ENCODE measurements around the gene USPL1.

Gene USPL1

DNA sequence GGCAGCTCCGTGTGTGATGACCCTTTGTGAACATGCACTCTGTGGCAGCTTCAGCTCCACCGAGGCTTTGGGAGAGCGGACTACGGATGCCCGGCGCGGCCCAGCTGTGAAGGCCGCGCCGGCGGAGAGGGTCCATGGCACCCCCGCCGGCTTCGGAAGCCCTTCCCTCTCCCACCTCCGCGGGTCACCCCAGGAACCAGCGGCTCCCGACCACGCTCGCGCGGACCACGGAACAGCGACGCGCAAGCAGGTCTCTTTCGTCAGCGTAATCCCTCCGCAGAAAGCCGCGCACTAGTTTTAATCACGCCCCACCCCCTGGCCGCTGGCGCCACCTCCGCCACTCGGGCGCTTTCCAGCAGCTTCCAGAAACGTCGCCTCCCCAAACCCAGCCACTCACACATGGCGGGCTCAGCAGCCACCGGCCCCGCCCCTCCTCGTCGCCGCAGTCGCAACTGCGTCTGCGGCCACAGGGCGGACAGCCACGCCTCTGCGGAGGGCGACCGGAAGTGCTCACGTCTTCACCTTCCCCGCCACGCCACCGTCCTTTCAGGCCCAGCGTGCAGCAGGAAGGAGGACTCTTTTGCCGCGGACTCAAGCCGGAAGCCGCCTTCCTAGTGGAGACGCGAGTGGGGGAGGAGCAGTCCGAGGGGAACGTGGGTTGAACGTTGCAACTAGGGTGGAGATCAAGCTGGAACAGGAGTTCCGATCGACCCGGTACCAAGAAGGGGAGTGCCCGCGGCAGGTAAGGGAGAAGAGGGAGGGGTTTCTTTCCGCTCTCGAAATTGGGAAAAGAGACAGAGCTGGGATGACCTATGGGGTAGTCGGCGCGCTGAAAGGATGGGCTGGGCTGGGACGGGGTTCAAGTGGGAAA lies at the start of gene USPL1:
TSS of gene USPL1 (plus strand) at position 606 of the 871 bp plus-strand sequence. CDS start 3,221 bp downstream, outside the sequence.
- in situ Hi-C loops (cut with HindIII; ENCODE audit: low sequenced_read_pairs) = no loop called here
- DNase-seq (ENCODE audit: low read depth) = peak; percentile 96
- peak within 1 kb of the TSS; percentile 99 for H3K4me3 ChIP-seq (ENCODE audit: low read depth, low read length)
- TF ChIP-seq, protein P1, sequence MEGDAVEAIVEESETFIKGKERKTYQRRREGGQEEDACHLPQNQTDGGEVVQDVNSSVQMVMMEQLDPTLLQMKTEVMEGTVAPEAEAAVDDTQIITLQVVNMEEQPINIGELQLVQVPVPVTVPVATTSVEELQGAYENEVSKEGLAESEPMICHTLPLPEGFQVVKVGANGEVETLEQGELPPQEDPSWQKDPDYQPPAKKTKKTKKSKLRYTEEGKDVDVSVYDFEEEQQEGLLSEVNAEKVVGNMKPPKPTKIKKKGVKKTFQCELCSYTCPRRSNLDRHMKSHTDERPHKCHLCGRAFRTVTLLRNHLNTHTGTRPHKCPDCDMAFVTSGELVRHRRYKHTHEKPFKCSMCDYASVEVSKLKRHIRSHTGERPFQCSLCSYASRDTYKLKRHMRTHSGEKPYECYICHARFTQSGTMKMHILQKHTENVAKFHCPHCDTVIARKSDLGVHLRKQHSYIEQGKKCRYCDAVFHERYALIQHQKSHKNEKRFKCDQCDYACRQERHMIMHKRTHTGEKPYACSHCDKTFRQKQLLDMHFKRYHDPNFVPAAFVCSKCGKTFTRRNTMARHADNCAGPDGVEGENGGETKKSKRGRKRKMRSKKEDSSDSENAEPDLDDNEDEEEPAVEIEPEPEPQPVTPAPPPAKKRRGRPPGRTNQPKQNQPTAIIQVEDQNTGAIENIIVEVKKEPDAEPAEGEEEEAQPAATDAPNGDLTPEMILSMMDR (IDR thresholded peaks at IDR 0.05; ENCODE audit: low read depth, low read length, missing control alignments) = no peak

DNA sequence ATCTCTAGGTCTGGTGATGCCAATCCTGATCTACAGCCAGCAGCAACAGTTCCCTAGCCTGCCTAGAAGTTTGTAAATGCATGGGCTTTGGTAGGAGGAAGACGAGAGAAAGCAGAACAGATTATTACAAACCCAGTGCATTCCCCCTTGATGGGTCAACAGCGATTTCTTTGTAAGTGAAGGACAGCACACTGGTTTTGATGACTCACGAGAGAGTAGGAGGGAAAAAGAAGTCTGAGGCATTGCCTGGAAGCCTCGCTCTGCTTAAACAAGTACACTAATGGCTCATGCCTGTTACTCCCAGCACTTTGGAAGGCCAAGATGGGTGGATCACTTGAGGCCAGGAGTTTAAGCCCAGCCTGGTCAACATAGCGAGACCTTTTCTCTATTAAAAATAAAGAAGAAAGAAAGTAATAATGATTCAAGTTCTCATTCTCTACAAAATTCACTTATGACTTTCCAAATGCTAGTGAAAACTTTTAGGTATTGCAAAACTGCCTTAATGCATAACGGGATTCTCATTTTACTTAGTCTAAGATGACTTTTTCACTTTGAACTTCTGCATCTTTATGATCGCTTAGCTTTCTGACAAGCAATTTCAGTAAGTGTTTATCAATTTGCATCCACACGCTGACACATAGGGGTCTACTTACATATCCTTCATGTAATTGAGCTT lies 47.7 kb upstream of the USPL1 start:
- in situ Hi-C loops (cut with HindIII; ENCODE audit: low sequenced_read_pairs) = no loop called here
- DNase-seq (ENCODE audit: low read depth) = peak; percentile 90
- TF ChIP-seq, protein P1 (IDR thresholded peaks at IDR 0.05; ENCODE audit: low read depth, low read length, missing control alignments) = no peak
- H3K4me3 ChIP-seq (ENCODE audit: low read depth, low read length) = no peak overlapping the region

DNA sequence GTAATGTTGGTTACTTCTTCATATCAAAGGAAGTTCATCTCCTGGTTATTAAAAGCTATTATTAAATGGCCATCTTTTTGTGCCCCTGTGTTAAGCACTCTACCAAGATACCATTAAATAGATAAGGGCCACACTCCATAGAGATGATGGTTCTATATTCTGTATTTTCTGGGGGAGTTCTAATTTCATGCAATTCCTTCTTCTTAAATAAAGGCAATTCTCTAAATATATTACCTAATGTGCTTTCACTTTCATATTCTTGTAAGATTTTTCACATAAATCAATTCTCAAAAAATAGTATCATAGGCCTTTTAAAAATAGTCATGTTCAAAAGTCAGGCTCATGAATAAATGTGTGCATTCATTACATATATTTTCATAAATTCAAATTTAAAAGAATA lies 47.0 kb upstream of the USPL1 start:
- no peak for DNase-seq (ENCODE audit: low read depth)
- in situ Hi-C loops (cut with HindIII; ENCODE audit: low sequenced_read_pairs) = no loop called here
- H3K4me3 ChIP-seq (ENCODE audit: low read depth, low read length) = no peak overlapping the region
- TF ChIP-seq, protein P1 (IDR thresholded peaks at IDR 0.05; ENCODE audit: low read depth, low read length, missing control alignments) = no peak

DNA sequence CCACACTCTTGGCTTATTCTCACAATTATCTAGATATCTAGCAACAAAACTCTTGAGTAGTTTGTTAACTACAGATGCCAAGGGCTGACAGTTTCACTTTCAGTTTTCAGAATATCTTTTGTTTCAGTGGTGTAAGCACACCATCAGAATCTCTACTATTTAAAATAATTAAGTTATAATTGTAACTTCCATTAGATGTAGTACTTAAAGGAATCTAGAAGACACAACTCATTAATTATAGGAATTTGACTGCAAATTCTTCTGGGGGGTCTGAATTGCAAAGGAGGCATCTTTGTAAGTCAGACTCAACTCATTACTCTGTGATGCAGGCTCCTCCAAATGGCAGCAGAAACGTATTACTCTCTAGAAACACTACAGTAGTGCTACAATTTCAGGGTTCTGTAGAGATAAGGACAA lies 44.9 kb upstream of the USPL1 start:
- TF ChIP-seq, protein P1 (IDR thresholded peaks at IDR 0.05; ENCODE audit: low read depth, low read length, missing control alignments) = peak; percentile 32
- in situ Hi-C loops (cut with HindIII; ENCODE audit: low sequenced_read_pairs) = no loop called here
- DNase-seq (ENCODE audit: low read depth) = no peak
- H3K4me3 ChIP-seq (ENCODE audit: low read depth, low read length) = peak overlapping the region; percentile 15

DNA sequence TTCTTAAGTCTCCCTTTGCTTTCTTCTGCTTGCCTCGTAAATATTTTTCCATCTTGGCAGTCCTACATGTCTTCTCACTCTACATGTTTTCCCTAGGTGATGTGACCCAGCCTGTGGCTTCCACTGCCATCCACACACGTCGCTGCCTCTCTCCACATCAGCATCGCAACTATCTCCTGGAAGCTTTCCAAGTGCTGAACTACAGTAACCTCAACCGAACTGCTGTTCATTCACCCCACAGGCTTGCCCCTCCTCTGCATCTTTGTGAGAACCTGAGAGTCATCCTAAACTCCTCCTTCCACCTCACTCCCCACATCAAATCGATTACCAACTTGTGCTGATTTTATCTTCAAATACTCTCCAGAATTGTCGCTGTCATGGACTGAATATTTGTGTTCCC lies 41.2 kb upstream of the USPL1 start:
- TF ChIP-seq, protein P1 (IDR thresholded peaks at IDR 0.05; ENCODE audit: low read depth, low read length, missing control alignments) = no peak
- DNase-seq (ENCODE audit: low read depth) = no peak
- in situ Hi-C loops (cut with HindIII; ENCODE audit: low sequenced_read_pairs) = no loop called here
- H3K4me3 ChIP-seq (ENCODE audit: low read depth, low read length) = no peak overlapping the region

DNA sequence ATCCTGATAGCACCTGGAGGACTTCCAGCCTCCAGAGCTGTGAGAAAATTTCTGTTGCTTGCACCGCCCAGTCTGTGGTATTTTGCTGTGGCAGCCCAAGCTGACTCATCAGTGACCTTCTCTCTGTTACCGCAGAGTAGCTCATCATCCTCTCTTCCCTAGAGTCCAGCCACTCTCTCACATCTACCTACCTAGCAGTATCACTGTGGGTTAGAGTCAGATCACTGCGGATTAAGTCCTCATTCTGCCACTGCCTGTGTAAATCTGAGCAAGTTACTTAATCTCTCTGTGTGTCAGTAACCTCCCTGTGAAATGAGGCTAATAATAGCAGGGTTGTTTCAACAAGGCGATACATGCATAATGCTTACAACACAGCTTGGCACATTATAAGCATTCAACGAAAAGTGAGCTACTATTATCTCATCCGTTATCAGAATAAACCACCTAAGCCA lies 40.3 kb upstream of the USPL1 start:
- H3K4me3 ChIP-seq (ENCODE audit: low read depth, low read length) = no peak overlapping the region
- DNase-seq (ENCODE audit: low read depth) = peak; percentile 78
- in situ Hi-C loops (cut with HindIII; ENCODE audit: low sequenced_read_pairs) = no loop called here
- TF ChIP-seq, protein P1 (IDR thresholded peaks at IDR 0.05; ENCODE audit: low read depth, low read length, missing control alignments) = no peak
